Measurements from ENCODE around the gene RHBDF2.
"Not testable (repeated sequence)": the region's sequence is repeated elsewhere in the genome, so short reads cannot be mapped to it uniquely, and the experiment has no call there.

Gene RHBDF2

DNA sequence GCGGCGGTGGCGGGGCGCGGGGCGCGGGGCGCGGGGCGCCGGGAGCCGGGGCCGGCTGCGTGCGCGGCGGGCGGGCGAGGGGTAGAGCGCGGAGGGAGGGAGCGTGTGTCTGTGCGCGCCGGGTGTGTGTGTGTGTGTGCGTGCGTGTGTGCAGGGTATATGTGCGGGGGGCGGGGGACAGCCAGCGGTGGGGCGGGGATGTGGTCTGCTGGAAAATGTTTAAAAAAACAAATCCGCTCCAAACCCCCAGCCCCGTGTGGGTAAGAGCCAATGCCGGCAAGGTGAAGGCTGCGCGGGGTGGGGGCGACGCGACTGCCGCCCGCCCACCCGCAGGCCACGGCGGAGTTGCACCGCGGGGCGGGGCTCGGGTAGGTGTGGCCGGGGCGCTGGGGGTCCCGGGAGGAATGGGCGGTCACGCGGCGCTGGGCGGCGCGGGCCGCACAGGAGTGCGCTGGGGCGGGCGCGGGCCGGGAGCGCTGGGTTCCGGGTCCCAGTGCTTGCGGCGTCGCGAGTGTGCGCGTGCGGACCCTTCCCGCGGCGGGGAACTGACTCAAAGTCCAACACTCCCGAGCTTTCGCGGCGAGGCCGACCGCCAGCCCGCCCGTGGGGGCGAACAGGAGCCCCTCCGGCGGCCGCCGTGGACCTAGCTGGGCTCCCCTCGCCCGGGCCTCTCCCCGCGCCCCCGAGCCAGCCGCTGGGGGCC lies 36.5 kb upstream of the RHBDF2 start, which contains the start of gene CYGB:
CYGB (minus strand) TSS at position 132 of the 703 bp plus-strand sequence. CDS start 167 bp downstream, outside the sequence.
- DNase-seq: no peak

DNA sequence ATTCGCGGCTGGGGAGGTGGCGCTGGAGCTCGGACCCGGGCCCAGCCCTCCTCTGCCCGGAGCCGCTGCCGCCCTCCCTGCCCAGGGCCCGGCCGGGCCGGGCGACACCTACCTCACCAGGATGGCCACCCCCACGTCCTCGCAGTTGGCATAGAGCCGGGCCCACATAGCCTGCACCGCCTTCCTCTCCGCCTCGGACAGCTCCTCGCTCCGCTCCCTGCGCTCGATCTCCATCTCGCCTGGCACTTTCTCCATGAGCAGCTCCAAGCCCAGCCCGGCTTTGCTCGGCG lies 36.0 kb upstream of the RHBDF2 start:
- no peak for DNase-seq

DNA sequence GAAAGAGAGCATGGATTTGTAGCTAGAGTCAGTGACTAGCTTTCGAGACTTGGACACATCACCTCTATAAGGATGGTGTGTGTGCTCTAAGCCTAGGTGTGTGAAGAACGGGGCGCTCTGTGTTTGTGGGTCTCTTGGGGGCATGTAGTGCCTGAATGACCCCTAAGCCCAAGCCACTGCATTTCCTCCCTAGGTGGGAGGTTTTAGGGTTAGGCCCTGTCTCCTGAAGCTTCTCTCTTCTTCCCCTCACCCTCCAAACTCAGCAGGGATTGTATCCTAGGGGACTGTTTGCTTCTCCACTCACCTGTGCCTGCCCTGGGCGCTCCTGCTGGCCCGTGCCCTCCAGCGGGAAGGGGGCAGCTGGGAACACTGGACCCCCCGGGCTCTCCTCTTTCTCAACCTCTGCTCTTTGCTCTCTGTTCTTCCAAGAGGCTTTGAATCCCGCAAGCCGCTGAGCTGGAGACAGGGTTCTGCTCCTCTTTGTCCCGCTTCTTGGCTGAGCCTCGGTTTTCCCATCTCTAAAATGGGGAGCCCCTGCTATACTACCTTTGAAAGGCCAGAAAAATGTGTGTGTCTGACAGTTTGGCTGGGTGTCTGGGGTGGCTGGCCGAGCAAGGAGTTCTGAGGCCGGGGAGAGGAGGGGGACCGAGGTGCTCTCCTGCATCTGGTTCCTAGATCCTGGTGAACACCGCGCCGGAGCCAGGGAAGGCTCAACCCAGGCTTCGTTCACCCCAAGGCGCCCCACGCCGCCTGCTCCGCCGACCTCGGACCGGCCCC lies 35.5 kb upstream of the RHBDF2 start:
- DNase-seq: no peak

DNA sequence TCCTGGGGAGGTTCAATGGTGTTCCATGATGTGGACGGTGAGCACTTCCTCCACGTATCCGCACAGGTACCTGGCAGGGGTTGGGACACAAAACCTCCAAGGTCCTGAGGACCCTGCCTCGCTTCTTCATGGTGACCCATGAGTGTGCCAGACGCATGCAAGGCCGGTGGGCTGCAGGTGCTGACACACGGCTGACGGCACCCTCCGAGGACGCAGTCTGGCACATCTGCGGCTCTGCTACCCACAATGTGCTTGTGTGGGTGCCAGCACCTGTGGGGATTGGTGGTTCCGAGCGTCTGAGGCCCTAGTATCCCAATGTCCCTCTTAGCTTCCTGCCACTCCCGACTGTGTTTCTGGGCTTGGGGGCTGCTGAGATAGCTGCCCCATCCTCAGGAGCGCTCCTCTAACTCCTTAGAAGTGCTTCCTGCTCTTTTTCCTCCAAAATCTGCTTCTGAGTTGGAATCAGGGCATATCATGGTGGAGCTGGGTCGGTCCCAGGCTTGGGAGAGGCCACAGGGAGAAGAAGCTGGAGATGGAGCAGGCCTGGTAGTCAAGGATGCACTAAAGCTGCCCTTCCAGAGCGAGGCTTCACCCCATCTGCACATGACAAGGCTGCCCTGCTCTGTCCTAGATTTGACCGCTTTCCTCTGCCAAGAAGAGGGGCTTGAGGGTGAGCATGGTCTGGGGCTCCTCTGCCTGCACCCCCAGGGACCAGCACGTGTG lies 34.7 kb upstream of the RHBDF2 start:
- no peak for DNase-seq

DNA sequence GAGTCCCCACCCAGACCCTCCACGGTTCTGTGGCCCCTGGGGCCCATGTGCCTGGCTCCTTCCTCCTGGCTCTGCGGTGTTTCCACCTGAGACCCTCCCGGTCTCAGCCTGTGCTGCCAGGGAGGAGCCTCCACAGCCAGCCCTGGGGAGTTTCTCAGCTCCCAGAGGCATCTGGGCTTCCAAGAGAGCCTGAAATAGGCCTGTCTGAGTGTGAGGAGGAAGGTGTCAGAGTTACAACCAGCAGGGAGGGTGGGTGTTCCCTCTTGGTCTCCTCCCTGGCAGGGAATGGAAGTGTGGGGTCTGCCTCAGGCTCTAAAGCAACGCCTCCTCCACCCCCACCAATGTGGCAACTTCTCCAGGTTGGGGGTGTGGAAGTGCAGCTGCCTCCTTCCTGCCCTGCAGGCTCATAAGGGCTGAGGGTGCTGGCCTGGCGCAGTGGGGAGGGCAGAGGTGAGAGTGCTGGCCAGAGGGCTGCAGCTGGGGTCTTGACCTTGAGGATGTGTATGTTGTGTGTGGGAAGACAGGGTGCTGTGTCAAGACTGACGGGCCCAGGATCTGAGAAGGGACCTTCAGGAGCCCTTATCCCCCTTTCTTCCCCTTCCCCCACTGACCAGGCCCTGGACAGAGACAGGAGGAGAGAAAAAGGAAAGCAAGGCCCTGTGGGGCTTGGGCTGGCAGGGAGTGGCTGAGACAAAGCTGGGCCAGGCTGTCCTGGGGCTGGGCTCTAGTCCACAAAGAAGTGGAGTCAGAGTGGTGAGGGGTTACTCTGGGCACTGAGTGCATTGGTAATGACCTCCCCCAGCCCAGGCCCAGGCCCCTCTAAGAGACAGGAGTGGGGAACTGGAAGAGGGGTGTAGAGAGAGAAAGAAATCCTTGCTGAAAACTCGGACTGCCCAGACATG lies 33.9 kb upstream of the RHBDF2 start:
- DNase-seq: no peak

DNA sequence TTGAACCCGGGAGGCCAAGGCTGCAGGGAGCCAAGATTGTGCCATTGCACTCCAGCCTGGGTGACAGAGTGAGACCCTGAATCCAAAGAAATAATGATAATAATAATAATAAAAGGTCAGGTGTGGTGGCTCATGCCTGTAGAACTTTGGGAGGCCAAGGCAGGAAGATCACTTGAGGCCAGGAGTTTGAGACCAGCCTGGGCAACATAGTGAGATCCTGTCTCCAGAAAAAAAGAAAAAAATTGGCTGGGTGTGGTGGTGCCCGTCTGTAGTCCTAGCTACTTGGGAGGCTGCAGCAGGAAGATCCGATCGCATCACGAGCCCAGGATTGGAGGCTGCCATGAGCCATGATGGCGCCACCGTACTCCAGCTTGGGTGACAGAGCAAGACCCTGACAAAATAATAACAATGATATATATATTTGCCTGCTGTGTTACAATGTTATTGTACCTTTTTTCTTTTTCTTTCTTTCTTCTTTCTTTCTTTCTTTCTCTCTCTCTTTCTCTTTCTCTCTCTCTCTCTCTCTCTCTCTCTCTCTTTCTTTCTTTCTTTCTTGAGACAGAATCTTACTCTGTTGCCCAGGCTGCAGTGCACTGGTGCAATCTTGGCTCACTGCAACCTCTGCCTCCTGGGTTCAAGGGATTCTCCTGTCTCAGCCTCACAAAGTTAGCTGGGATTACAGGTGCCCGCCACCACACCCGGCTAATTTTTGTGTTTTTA lies 32.6 kb upstream of the RHBDF2 start:
- DNase-seq: not testable (repeated sequence)

DNA sequence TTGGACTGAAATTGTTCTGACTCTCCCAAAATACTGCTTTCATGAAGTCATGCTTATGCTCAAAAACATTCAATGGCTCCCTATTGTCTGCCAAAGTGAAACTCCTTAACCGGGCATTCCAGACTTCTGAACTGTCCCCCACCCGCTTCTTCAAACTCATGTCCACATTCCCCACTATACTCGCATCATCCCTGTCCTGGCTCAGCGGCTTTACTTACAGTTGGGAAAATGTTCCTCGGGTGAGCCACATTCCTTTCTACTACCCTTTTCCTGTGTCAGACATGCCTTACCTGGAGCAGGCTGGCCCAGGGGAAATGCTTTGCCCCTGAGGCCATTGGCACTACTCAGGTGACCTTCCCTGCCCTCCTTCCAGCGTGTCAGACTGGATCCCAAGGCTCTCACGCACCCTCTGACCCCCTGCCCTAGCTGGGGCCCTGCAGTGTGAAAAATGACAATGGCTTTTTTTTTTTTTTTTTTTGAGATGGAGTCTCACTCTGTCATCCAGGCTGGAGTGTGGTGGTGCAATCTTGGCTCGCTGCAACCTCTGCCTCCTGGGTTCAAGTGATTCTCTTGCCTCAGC lies 30.9 kb upstream of the RHBDF2 start:
- DNase-seq: no peak

DNA sequence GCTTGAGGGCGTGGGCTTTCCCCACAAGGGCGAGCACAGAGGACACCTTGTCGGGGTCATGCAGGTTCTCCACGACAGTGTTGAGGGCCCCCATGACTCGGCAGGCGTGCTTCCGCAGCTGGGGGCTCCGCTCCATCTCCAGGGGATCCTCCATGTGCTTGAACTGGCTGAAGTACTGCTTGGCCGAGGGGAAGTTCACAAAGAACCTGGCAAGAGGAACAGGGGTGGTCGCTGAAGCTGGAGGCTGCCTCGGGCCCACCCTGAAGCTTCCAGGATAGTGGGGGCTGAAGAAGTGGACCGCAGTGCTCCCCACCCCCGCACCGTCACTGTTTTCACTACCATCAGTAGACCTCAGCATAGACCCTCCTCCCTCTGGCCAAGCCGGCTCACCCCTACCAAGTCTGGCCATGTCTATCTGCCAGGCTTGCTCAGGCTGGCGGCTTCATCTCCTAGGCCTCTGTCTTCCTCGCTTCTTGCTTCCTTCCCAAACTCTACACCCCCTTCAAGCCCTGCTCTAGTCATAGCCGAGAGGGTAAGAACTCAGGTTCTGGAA lies 30.3 kb upstream of the RHBDF2 start:
- no peak for DNase-seq

DNA sequence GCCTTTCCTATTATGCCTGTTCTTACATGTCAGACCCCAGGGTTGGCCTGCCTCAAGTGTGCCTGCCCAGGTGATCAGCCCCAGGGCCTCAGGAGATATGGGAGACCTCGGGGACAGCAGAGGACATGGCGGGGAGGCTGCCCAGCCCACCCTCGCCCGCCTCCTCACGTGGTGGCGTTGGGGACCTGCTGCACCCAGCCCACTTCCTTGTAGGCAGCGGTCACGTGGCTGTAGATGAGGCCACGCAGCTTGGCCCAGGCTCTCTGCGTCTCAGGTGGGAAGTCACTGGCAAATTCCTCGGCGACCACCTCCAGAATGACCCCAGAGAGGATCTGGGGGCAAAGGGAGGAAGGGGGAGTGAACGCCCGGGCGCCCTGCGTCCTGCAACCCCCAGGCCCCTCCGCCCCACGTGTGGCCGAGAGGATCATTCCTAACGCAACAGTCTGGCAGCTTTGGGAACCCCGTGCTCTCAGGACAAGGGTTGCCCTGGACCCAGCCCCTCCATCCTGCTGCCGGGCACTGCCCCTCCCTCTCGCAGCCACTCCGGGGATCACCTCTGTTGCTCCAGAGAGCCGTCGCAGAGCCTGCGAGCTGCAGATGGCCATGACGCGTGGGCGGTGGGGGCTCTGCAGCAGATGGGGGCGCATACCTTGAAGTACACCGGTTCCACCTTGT lies 29.7 kb upstream of the RHBDF2 start:
- no peak for DNase-seq

DNA sequence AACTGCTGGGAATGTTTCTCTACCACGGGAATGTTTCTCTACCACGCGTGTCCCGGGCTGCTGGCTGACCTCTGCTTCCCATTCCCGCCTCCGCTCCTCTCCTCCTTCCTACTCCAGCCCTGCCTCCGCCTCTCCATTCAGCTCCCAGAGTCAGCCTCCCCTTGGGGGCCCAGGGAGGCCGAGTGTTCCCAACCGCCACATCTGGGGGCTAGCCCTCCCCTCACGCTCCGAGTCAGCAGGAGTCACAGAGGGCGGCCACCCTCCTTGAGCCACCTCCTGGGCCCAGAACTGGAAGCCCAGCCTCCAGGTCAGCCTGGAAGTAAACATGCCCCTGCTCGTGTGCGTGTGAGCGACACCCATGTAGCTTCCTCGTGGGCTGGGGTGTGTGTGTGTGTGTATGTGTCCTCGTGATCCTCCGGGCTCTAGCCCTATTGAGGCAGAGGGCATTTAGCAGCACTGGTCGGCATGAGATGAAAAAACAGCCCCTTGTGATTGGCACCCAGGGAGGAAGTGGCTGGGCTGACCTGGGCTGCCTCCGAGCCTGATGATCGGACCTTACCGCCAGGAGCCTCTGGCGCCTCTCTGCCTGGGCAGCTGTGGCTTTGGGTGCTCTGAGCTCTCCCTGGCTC lies 29.0 kb upstream of the RHBDF2 start:
- no peak for DNase-seq

DNA sequence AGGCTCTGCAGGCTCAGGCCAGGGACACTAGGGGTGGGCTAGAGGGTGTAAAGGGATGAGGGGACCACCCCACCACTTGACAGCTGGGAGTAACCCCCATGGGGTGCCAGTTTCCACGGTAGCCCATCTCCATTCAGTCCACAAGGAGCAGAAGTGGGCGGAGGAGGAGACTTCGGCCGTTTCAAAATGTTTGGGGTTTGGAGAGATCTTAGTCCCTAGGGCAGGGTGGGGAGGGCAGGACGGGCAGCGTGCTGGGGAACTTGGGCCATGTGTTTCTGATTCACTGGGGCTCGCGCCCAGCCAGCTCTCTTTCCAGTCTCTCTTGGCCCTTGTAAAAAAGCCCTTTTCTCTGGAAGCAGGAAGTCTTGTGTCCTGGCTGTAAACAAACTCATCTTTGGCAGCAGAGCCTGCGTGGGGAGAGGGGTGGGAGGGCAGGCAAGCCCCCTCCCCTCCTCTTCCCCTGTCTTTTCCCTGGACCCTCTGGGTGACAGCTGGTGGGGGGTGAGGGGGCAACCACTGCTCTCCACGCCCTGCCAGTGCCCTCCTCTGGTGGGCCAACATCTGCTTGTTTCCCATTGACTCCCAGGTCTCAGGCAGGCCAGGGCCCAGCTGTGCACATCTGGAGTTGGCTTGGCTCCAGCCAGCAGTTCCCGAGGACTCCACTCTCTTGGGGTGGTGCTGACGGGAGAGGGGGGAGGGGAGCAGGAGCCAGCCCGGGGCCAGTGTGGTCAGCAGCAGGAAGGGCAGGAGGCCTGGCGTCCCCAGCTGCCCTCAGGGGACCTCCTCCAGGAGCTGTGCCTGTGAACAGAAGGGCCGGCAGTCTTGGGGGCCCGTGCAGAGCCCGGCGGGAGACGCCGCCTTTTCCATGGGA lies 28.2 kb upstream of the RHBDF2 start:
- DNase-seq: no peak

DNA sequence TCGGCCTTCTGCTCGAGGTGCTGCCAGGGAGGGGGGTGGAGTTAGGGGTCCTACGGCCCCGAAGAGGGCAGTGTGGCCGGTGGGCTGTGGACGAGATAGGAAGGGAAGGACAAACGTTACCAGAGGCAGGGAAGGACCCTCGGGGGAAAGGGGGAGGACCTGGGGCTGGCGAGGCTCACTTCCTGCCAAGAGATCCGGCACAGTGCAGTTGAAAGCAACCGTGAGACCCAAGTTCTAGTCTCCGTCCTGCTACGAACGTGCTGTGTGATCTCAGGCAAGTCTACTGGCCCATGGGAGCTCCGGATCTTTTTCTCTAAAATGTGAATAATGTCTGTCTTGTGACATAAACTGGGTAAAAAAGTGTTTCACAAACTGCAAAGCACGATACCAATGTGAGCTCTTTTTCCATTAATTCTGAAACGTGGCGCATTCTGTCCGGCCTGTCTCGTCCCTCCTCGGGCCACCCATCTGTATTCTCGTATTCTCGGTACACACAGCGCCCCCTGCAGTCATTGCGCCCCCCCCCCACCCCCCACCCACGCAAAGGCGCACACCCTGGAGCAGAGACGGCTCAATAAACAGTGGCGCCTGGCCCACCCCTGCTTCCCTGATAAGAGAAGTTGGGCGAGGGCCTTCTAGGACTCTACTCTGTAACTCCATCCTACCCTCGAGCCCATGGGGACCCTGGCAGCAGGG lies 27.5 kb upstream of the RHBDF2 start:
- DNase-seq: no peak

DNA sequence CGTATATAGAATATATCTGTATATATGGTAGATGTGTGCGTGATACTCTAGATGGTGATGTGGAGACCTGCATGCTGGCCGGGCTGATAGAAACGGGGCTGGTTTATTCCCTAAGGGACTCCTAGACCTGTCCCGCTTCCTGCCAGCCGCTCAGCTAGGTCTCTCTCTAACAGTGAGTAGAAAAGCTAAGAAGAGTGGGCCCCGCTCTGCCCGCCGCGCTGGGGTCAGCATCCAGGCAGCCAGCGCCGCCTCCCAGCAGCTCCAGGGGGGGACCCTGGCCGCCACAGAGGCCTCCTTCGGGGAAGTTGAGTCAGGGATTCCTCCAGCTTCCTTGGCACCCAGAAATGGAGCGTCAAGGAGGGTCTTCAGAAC lies 26.9 kb upstream of the RHBDF2 start:
- no peak for DNase-seq

DNA sequence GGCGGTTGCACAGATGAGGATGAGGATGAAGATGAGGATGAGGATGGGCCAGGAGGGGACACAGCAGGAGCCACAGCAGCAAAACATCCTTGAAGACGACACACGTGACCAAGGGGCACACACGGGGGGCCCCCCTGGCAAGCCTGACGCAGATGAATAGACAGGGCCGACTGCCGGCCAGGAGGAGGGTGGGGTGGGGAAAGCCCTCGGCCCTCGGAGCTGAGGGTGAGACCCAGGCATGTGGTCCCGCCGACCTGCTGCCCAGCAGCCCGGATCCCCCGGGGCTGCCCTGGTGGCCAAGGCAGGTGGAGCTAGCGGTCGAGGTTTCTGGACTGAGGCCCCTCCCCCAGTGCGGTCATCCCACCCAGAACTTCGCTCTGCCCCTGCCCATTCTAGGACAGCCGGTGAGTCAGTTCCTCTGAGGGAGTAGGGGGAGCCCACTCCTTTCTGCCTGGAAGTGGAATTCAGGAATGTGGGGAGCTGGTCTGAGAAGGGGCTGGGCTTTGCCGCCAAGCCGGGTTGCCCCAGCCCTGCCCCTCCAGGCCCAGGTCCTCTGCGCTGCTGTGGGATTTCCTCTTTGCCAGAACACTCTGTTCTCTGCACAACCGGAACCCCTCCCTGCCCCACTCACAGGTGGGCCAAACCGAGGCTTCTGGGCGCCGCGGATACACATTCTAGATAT lies 26.3 kb upstream of the RHBDF2 start:
- no peak for DNase-seq

DNA sequence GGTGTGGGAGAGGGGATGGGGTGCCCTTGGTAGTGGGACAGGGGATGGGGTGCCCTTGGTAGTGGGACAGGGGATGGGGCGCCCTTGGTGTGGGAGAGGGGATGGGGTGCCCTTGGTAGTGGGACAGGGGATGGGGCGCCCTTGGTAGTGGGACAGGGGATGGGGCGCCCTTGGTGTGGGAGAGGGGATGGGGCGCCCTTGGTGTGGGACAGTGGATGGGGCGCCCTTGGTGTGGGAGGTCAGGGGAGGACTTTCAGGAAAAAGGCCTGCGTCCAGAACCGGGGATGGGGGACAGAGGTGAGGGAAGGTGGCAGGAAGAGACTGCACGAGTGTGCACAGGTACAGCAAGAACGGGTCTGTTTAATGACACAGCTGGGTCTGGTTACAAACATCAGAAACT lies 25.8 kb upstream of the RHBDF2 start:
- not testable (repeated sequence) for DNase-seq

DNA sequence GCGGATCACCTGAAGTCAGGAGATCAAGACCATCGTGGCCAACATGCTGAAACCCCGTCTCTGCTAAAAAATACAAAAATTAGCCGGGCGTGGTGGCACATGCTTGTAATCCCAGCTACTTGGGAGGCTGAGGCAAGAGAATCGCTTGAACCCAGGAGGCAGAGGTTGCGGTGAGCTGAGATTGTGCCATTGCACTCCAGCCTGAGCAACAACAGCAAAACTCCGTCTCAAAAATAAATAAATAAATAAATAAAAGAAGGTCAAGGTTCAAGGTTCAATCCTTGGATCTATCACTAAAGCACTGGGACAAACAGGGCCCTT lies 24.2 kb upstream of the RHBDF2 start:
- not testable (repeated sequence) for DNase-seq

DNA sequence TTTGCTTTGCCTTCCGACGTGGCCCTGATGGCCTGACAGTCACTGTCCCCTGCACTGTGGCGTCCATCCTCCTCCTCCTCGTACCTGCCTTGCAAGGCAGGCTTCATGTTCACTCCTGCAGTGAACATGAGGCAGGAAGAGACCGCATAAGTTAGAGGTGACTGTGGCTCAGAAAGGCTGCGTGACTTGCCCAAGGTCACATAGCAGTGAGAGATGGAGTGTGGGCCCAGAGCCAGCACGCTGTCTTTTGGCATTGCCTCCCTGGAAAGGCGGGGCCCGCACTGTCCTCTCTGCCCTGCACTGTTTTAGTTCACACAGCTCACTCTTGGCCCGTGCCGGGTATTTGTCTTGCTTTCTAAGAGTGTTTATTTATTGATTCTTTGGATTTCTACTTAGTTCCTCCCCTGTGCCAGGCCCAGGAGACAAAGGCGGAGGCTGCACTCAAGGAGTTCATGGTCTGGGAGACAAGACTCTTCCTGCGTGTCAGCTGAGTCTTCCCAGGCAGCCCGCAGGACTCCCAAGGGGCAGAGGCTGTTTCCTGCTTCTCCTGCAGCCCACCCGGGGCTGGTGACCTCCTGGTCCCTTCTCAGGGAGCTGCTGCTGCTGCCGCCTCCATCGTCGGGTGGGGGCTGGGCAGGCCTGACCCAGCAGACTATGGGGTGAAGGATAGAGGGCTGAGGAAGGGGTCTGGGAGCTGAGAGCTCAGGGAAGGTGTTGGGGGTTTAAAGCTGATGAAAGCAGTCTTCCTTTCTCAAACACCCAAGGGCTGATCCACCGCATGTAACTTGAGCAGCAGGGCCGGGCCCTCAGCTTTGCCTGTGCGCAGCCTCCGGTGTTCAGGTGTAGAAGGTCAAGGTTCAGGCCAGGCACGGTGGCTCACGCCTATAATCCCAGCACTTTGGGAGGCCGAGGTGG lies 23.6 kb upstream of the RHBDF2 start:
- no peak for DNase-seq

Measured in activated CD4-positive, alpha-beta T cell treated with anti-CD3 and anti-CD28 coated beads, Interleukin-2, amount 50 U/mL, for 16 hours (primary cell).